NCI-H1436 treated with DMSO at 0.1 percent for 48 hours (cell line): ENCODE results near the gene ZNF408.
"Not testable (repeated sequence)": the region's sequence is repeated elsewhere in the genome, so short reads cannot be mapped to it uniquely, and the experiment has no call there.

Experiments
- DNase-seq: peaks from one replicate; lab custom pipeline; 2025; lab: John Stamatoyannopoulos, UW

ZNF408 gene

GRCh38 chr11:46697723-46698122, 3.1 kb upstream of the ZNF408 start:
- no peak for DNase-seq

GRCh38 chr11:46698597-46698996, 2.2 kb upstream of the ZNF408 start:
- DNase-seq, result no peak

GRCh38 chr11:46701078-46701654, 335 bp downstream of the ZNF408 start:
- no peak for DNase-seq

GRCh38 chr11:46705070-46705688, 4.3 kb downstream of the ZNF408 start:
- no peak for DNase-seq

GRCh38 chr11:46706886-46707285, 6.1 kb downstream of the ZNF408 start:
- DNase-seq, result no peak

GRCh38 chr11:46709351-46709750, 8.5 kb downstream of the ZNF408 start:
- DNase-seq, result not testable (repeated sequence)

GRCh38 chr11:46710821-46711269, 10.0 kb downstream of the ZNF408 start:
- no peak for DNase-seq

- no peak for DNase-seq
Observed at GRCh38 chr11:46711303-46711702, 10.5 kb downstream of the ZNF408 start.

- DNase-seq, result no peak
Observed at GRCh38 chr11:46712874-46713576, 12.2 kb downstream of the ZNF408 start.

GRCh38 chr11:46717825-46718154, 17.0 kb downstream of the ZNF408 start:
- DNase-seq, result not testable (repeated sequence)

GRCh38 chr11:46718155-46719019, 17.6 kb downstream of the ZNF408 start:
- DNase-seq, result no peak

- no peak for DNase-seq
Observed at GRCh38 chr11:46719048-46719542, 18.3 kb downstream of the ZNF408 start, which contains the start of gene F2. TSS of gene F2 (plus strand) at chr11:46719213. CDS start at chr11:46719236, 23 bp downstream.

- no peak for DNase-seq
Observed at GRCh38 chr11:46719543-46720218, 18.9 kb downstream of the ZNF408 start.

GRCh38 chr11:46721286-46721685, 20.5 kb downstream of the ZNF408 start:
- no peak for DNase-seq

- DNase-seq, result no peak
Observed at GRCh38 chr11:46722566-46723358, 21.9 kb downstream of the ZNF408 start.

GRCh38 chr11:46723359-46723680, 22.5 kb downstream of the ZNF408 start:
- no peak for DNase-seq

- DNase-seq, result no peak
Observed at GRCh38 chr11:46724088-46724487, 23.3 kb downstream of the ZNF408 start.

- no peak for DNase-seq
Observed at GRCh38 chr11:46725338-46726205, 24.7 kb downstream of the ZNF408 start.

- DNase-seq, result no peak
Observed at GRCh38 chr11:46726206-46726862, 25.5 kb downstream of the ZNF408 start.
